NCI-H748 (cell line): ENCODE data around the gene GOLGA8O.
"Not testable (repeated sequence)": the region's sequence is repeated elsewhere in the genome, so short reads cannot be mapped to it uniquely, and the experiment has no call there.

Source experiments
- DNase-seq: peaks from one replicate; lab custom pipeline; 2025; ENCODE audit not compliant: unreplicated experiment; lab: John Stamatoyannopoulos, UW

Gene GOLGA8O

GRCh38 chr15:32455534-32455933 lies at the start of gene GOLGA8O:
GOLGA8O (minus strand) TSS chr15:32455634; CDS start chr15:32455536, 98 bp downstream.
- not testable (repeated sequence) for DNase-seq

- DNase-seq, result not testable (repeated sequence)
Measured at GRCh38 chr15:32504152-32504811, 48.8 kb upstream of the GOLGA8O start.

GRCh38 chr15:32502946-32503345 lies 47.5 kb upstream of the GOLGA8O start:
- DNase-seq, result not testable (repeated sequence)

GRCh38 chr15:32492768-32493167 lies 37.3 kb upstream of the GOLGA8O start:
- not testable (repeated sequence) for DNase-seq

- not testable (repeated sequence) for DNase-seq
Measured at GRCh38 chr15:32486474-32486873, 31.0 kb upstream of the GOLGA8O start.

GRCh38 chr15:32483377-32483776 lies 27.9 kb upstream of the GOLGA8O start:
- DNase-seq, result not testable (repeated sequence)

GRCh38 chr15:32481683-32482082 lies 26.2 kb upstream of the GOLGA8O start:
- not testable (repeated sequence) for DNase-seq

GRCh38 chr15:32468076-32468475 lies 12.6 kb upstream of the GOLGA8O start:
- DNase-seq, result not testable (repeated sequence)

- not testable (repeated sequence) for DNase-seq
Measured at GRCh38 chr15:32440445-32440977, 14.9 kb downstream of the GOLGA8O start.

- not testable (repeated sequence) for DNase-seq
Measured at GRCh38 chr15:32434102-32434963, 21.1 kb downstream of the GOLGA8O start.

GRCh38 chr15:32427635-32428034 lies 27.8 kb downstream of the GOLGA8O start:
- DNase-seq, result not testable (repeated sequence)

GRCh38 chr15:32426511-32426910 lies 28.9 kb downstream of the GOLGA8O start:
- not testable (repeated sequence) for DNase-seq

- not testable (repeated sequence) for DNase-seq
Measured at GRCh38 chr15:32407903-32408302, 47.5 kb downstream of the GOLGA8O start.

- DNase-seq, result not testable (repeated sequence)
Measured at GRCh38 chr15:32403192-32403591, 52.2 kb downstream of the GOLGA8O start, which contains the start of gene GOLGA8K. GOLGA8K (minus strand) TSS chr15:32403292; CDS start chr15:32403194, 98 bp downstream.

GRCh38 chr15:32396522-32396921 lies 58.9 kb downstream of the GOLGA8O start:
- not testable (repeated sequence) for DNase-seq
